Right lobe of liver (tissue), 6 donors: ENCODE results near the gene ORC4. TPM values are rescaled to one million over a fixed set of nuclear protein-coding genes. Genes with fewer than 3 reads are reported as not detected.

ENCODE experiments used
- ATAC-seq, 4 donors: fragments of 200-7000 bp; cut with Tn5 transposase; one replicate each; pipeline ENCODE4 v1.9.1; 2020; ENCODE audit warnings: mild to moderate bottlenecking in 4 of 4, moderate library complexity in 4 of 4
- DNase-seq, 3 donors: peaks; one replicate each; pipeline ENCODE4 v3.0.0-alpha.2; 2020
- H3K27ac ChIP-seq, 3 donors: fragments of 200-600 bp; one replicate each; pipeline ENCODE4 v1.8.0; 2022
- H3K27me3 ChIP-seq, 2 donors: fragments of 200-600 bp; one replicate each; pipeline ENCODE4 v1.8.0; 2022
- H3K36me3 ChIP-seq, 4 donors: fragments of 200-600 bp; sonication (generic) in 1 of 4; one replicate each; pipeline versions ENCODE4 v1.5.1 to v1.8.0; 2017 to 2022; ENCODE audit warnings: control low read depth in 1 of 4
- H3K4me1 ChIP-seq, 4 donors: fragments of 200-600 bp; sonication (generic) in 1 of 4; one replicate each; pipeline versions ENCODE4 v1.5.1 to v1.8.0; 2017 to 2022; ENCODE audit warnings: control low read depth in 1 of 4
- H3K4me3 ChIP-seq, 3 donors: fragments of 200-600 bp; one replicate each; pipeline ENCODE4 v1.8.0; 2022
- H3K9me3 ChIP-seq, 4 donors: fragments of 200-600 bp; sonication (generic) in 1 of 4; one replicate each; pipeline versions ENCODE4 v1.5.1 to v1.8.0; 2017 to 2022; ENCODE audit warnings: control low read depth in 1 of 4
- POLR2A ChIP-seq: fragments of 450-650 bp; IDR thresholded peaks from one replicate; pipeline ENCODE4 v1.6.1; 2017; ENCODE audit warnings: antibody characterized with exemption, mild to moderate bottlenecking
- WGBS: methylation state at CpG from one replicate; pipeline ENCODE4 v1.1.6; 2018; ENCODE audit warnings: low coverage, low lambda C conversion rate; ENCODE audit not compliant: insufficient coverage; ENCODE audit errors: missing lambda C conversion rate; 5-methylcytosine and 5-hydroxymethylcytosine counted together
- intact Hi-C, 2 donors: fragments of 100-400 bp; cut with DNase I; formaldehyde crosslinking; loops; one replicate each; pipeline versions ENCODE4 v1.11.2 to v1.14.1; 2022
- total RNA-seq, 6 experiments: library from RNA; depleted of rRNA in 2 of 6; stranded (reverse); fragments of >200 nt in 2 of 6; fragmentation: NEBNext Ultra II Directional in 3 of 6; extraction: Animal tissue kit (Norgen Biotek cat#: 25700) in 3 of 6; gene quantifications; one replicate each; pipeline versions ENCODE4 v1.1.0 to v1.2.4, GENCODE V29; 2016 to 2023
- TF ChIP-seq, protein P1 (sequence below), 4 donors: fragments of 200-600 bp in 3 of 4; fragments of 450-650 bp in 1 of 4; IDR thresholded peaks; one replicate each; pipeline versions ENCODE4 v1.5.1 to v1.8.0; 2016 to 2022; ENCODE audit warnings: antibody characterized with exemption in 4 of 4, mild to moderate bottlenecking in 2 of 4
- donor health status: DM: no; HTN: yes; CAD: no.
- donor health status: DM: no; HTN: no; CAD: no.
- donor health status: DM: no; HTN: no; CAD: no.
- donor health status: DM: no; HTN: yes; CAD: no.
- donor health status: DM: no; HTN: yes; CAD: no.

Gene ORC4
- total RNA-seq, 6 experiments from 2014 or later, result 18.6 to 61.4 (median 22.9) TPM

DNA sequence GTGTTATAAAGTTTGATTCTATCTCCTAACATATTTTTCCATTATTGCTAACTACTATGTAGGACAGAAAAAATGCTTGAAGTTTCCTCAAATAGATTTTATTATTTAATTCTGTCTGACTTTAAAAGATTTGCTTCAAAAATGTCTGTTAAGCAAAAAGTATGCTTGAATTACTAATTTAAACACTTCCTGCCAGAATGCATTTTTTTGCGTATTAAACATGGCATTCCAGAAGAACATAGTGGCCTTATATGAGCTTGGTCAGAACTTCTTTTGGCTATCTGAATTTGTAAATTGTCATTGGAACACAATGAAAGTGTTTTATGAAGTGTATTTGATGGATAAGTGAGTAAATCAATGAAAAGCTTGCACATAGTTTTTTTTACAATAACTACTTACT is 38.1 kb upstream of the ORC4 start:
- no peaks in the 10 kb centered on the region for H3K36me3 ChIP-seq
- H3K4me3 ChIP-seq, result no peak overlapping the region
- H3K27me3 ChIP-seq, result no peaks in the 10 kb centered on the region
- no peak overlapping the region for H3K27ac ChIP-seq
- no peak for TF ChIP-seq POLR2A
- TF ChIP-seq, protein P1, sequence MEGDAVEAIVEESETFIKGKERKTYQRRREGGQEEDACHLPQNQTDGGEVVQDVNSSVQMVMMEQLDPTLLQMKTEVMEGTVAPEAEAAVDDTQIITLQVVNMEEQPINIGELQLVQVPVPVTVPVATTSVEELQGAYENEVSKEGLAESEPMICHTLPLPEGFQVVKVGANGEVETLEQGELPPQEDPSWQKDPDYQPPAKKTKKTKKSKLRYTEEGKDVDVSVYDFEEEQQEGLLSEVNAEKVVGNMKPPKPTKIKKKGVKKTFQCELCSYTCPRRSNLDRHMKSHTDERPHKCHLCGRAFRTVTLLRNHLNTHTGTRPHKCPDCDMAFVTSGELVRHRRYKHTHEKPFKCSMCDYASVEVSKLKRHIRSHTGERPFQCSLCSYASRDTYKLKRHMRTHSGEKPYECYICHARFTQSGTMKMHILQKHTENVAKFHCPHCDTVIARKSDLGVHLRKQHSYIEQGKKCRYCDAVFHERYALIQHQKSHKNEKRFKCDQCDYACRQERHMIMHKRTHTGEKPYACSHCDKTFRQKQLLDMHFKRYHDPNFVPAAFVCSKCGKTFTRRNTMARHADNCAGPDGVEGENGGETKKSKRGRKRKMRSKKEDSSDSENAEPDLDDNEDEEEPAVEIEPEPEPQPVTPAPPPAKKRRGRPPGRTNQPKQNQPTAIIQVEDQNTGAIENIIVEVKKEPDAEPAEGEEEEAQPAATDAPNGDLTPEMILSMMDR (IDR thresholded peaks at IDR 0.05), result no peak
- intact Hi-C loops, result no loop called here
- ATAC-seq (no peak), DNase-seq (no peak)
- H3K9me3 ChIP-seq, result no peaks in the 10 kb centered on the region
- WGBS, result 88% methylated on average over 1 of the region's 1 CpG
- peaks cover 0 to 16% (median 2%) of the 10 kb centered on the region in 4 donors for H3K4me1 ChIP-seq

- intact Hi-C loops, result no loop called here
- ATAC-seq (no peak), DNase-seq (no peak)
- Histone ChIP-seq H3K4me3 (no peak overlapping the region), H3K27me3 (no peaks in the 10 kb centered on the region), H3K36me3 (no peaks in the 10 kb centered on the region), H3K4me1 (peaks cover 0 to 5% (median 0%) of the 10 kb centered on the region in 4 donors), H3K9me3 (no peaks in the 10 kb centered on the region), H3K27ac (no peak overlapping the region)
- WGBS, result 75% methylated on average over 3 of the region's 3 CpGs
- TF ChIP-seq, protein P1 (IDR thresholded peaks at IDR 0.05), result no peak
- TF ChIP-seq POLR2A, result no peak
Observed at GRCh38 chr2:148052687-148053086, 32.1 kb upstream of the ORC4 start.

GRCh38 chr2:148049284-148049683 is 28.7 kb upstream of the ORC4 start:
- Histone ChIP-seq H3K9me3 (no peaks in the 10 kb centered on the region), H3K4me1 (no peaks in the 10 kb centered on the region), H3K27me3 (no peaks in the 10 kb centered on the region), H3K36me3 (no peaks in the 10 kb centered on the region), H3K27ac (no peak overlapping the region), H3K4me3 (no peak overlapping the region)
- intact Hi-C loops, result no loop called here
- TF ChIP-seq POLR2A, result no peak
- TF ChIP-seq, protein P1 (IDR thresholded peaks at IDR 0.05), result no peak
- no peak for ATAC-seq
- no peak for DNase-seq

DNA sequence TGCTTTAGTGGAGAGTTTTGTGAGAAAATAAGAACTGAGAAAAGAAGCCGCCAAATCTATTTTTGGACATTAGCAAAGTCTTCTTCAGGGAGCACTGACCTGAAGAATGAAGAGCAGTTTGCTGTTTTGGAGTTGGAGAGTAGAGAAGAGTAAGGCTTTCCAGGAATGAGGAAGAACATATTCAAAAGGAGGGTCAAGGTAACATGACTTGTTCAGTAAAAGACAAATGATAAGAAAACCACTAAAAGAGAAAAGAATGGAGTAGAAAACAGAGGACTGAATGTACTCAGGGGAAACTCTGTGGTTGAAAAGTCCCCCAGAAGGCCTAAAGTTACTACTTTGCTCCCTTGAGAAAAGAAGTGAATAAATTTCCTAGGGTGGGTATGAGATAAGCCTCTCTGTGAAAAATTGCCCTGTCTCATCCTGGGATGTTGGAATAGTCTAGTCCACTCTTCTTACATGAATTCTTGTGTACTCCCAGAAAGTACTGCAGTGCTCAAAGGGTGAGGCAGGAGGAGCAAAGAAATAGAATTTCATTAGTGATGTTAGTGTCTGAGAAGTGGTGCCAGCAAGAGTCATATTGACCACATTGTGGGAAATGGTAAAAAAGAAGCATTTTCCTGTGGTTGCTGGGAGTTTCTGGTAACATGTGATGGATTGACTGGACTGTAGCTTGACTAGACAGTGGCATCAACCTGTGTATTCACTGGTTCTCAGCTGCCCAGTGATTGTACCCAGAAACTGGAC is 28.1 kb upstream of the ORC4 start:
- DNase-seq (no peak), ATAC-seq (no peak)
- Histone ChIP-seq H3K4me1 (no peaks in the 10 kb centered on the region), H3K36me3 (no peaks in the 10 kb centered on the region), H3K27me3 (no peaks in the 10 kb centered on the region), H3K4me3 (no peak overlapping the region), H3K9me3 (no peaks in the 10 kb centered on the region), H3K27ac (no peak overlapping the region)
- no peak for TF ChIP-seq POLR2A
- TF ChIP-seq, protein P1 (IDR thresholded peaks at IDR 0.05), result no peak
- 93% methylated on average over 1 of the region's 1 CpG for WGBS
- intact Hi-C loops, result no loop called here
